KOPT-K1 (cell line): Measurements from ENCODE around the gene CPLX3.

Experiments used
- H3K27ac ChIP-seq: fragments of 200-600 bp; sonication (generic); 2 replicates; pipeline ENCODE4 v1.5.1; 2016; ENCODE audit warnings: antibody characterized with exemption, mild to moderate bottlenecking, low read depth, low read length; ENCODE audit not compliant: poor library complexity, severe bottlenecking
- H3K36me3 ChIP-seq: fragments of 200-600 bp; sonication (generic); 2 replicates; pipeline ENCODE4 v1.5.1; 2017; ENCODE audit warnings: antibody characterized with exemption, mild to moderate bottlenecking, low read length, moderate library complexity; ENCODE audit not compliant: insufficient read depth
- H3K9me3 ChIP-seq: fragments of 200-600 bp; sonication (generic); 2 replicates; pipeline ENCODE4 v1.5.1; 2017; ENCODE audit warnings: antibody characterized with exemption, low read length, mild to moderate bottlenecking; ENCODE audit not compliant: insufficient read depth, poor library complexity, severe bottlenecking

Gene CPLX3

GRCh38 chr15:74826364-74826819 lies at the start of gene CPLX3:
TSS of gene CPLX3 (plus strand) at chr15:74826627. CDS start at chr15:74826704, 77 bp downstream.
- Histone ChIP-seq H3K27ac (no peak within 1 kb of the TSS), H3K9me3 (no peaks in the 10 kb centered on the region), H3K36me3 (no peaks in the 10 kb centered on the region)

- Histone ChIP-seq H3K36me3 (no peaks in the 10 kb centered on the region), H3K27ac (peak overlapping the region; percentile 98), H3K9me3 (no peaks in the 10 kb centered on the region)
These were observed 49.3 kb upstream of the CPLX3 start for GRCh38 chr15:74776821-74777768.

GRCh38 chr15:74777769-74778598 lies 48.4 kb upstream of the CPLX3 start:
- H3K27ac ChIP-seq = peak overlapping the region; percentile 98
- no peaks in the 10 kb centered on the region for H3K36me3 ChIP-seq
- no peaks in the 10 kb centered on the region for H3K9me3 ChIP-seq

GRCh38 chr15:74778599-74778970 lies 47.8 kb upstream of the CPLX3 start:
- Histone ChIP-seq H3K9me3 (no peaks in the 10 kb centered on the region), H3K27ac (peak overlapping the region; percentile 98), H3K36me3 (no peaks in the 10 kb centered on the region)

- Histone ChIP-seq H3K36me3 (no peaks in the 10 kb centered on the region), H3K9me3 (no peaks in the 10 kb centered on the region), H3K27ac (peak overlapping the region; percentile 98)
These were observed 47.2 kb upstream of the CPLX3 start for GRCh38 chr15:74779162-74779648.

GRCh38 chr15:74780523-74781430 lies 45.6 kb upstream of the CPLX3 start:
- Histone ChIP-seq H3K9me3 (no peaks in the 10 kb centered on the region), H3K36me3 (no peaks in the 10 kb centered on the region; the same call in 1 of the 2 replicates), H3K27ac (peak overlapping the region; percentile 98)

GRCh38 chr15:74781431-74782258 lies 44.8 kb upstream of the CPLX3 start, which contains the start of gene CSK:
TSS of gene CSK (plus strand) at chr15:74782080. CDS start at chr15:74798298, 16,218 bp downstream.
- Histone ChIP-seq H3K36me3 (peaks cover 6% of the 10 kb centered on the region), H3K27ac (peak within 1 kb of the TSS; percentile 98), H3K9me3 (no peaks in the 10 kb centered on the region)

- H3K27ac ChIP-seq = peak overlapping the region; percentile 98
- peaks cover 7% of the 10 kb centered on the region for H3K36me3 ChIP-seq
- no peaks in the 10 kb centered on the region for H3K9me3 ChIP-seq
These were observed 44.0 kb upstream of the CPLX3 start for GRCh38 chr15:74782259-74783071.

- H3K27ac ChIP-seq = peak overlapping the region; percentile 98
- H3K9me3 ChIP-seq = no peaks in the 10 kb centered on the region
- peaks cover 7% of the 10 kb centered on the region for H3K36me3 ChIP-seq
These were observed 43.2 kb upstream of the CPLX3 start for GRCh38 chr15:74783072-74783807.

- peak overlapping the region; percentile 98 for H3K27ac ChIP-seq
- no peaks in the 10 kb centered on the region for H3K9me3 ChIP-seq
- H3K36me3 ChIP-seq = peaks cover 7% of the 10 kb centered on the region
These were observed 42.6 kb upstream of the CPLX3 start for GRCh38 chr15:74783808-74784175.

GRCh38 chr15:74784426-74785193 lies 41.8 kb upstream of the CPLX3 start:
- H3K9me3 ChIP-seq = no peaks in the 10 kb centered on the region
- peak overlapping the region; percentile 98 for H3K27ac ChIP-seq
- peaks cover 8% of the 10 kb centered on the region for H3K36me3 ChIP-seq
